A673 (cell line): ENCODE data around the gene GRIN3A. TPM values are rescaled to one million over a fixed set of nuclear protein-coding genes. Genes with fewer than 3 reads are reported as not detected.

ENCODE experiments used
- BruUV-seq: library from RNA; stranded (reverse); fragments of 400-500 nt; replicated peaks from 2 replicates; lab custom pipeline; 2021; lab: Mats Ljungman, UMichigan
- CTCF ChIA-PET: fragments of 300-600 bp; sonication (Branson Sonifier 250); formaldehyde crosslinking; loops from one replicate; lab custom pipeline; 2022; ENCODE audit warnings: antibody characterized with exemption; lab: Charles Lee
- POLR2A ChIA-PET: fragments of 300-600 bp; sonication (Branson Sonifier 250); formaldehyde crosslinking; loops from one replicate; lab custom pipeline; 2022; ENCODE audit warnings: antibody characterized with exemption; ENCODE audit not compliant: low non-redundant PET; lab: Charles Lee
- DNase-seq: peaks from one replicate; pipeline ENCODE4 v3.0.0-alpha.2; 2015; ENCODE audit warnings: low spot score
- H3K27ac ChIP-seq: fragments of 200-600 bp; sonication (generic); 2 replicates; pipeline ENCODE4 v1.5.1; 2016; ENCODE audit warnings: mixed run types, low read depth, mild to moderate bottlenecking, mixed read lengths, antibody characterized with exemption, low read length; ENCODE audit not compliant: poor library complexity, severe bottlenecking
- H3K27me3 ChIP-seq: fragments of 200-600 bp; sonication (generic); replicated peaks from 2 replicates; pipeline ENCODE4 v1.6.1; 2017; ENCODE audit warnings: mixed run types, low read depth, mild to moderate bottlenecking, mixed read lengths, antibody characterized with exemption, low read length; ENCODE audit not compliant: insufficient read depth, poor library complexity
- H3K36me3 ChIP-seq: fragments of 200-600 bp; sonication (generic); 2 replicates; pipeline ENCODE4 v1.6.1; 2016; ENCODE audit warnings: mixed run types, mild to moderate bottlenecking, mixed read lengths, antibody characterized with exemption, low read length; ENCODE audit not compliant: insufficient read depth, poor library complexity, severe bottlenecking
- H3K4me1 ChIP-seq: fragments of 200-600 bp; sonication (generic); 2 replicates; pipeline ENCODE4 v1.6.1; 2017; ENCODE audit warnings: mixed run types, mild to moderate bottlenecking, mixed read lengths, antibody characterized with exemption, low read length; ENCODE audit not compliant: insufficient read depth, poor library complexity, severe bottlenecking
- H3K4me3 ChIP-seq: fragments of 200-600 bp; sonication (generic); 2 replicates; pipeline ENCODE4 v1.5.1; 2016; ENCODE audit warnings: low read depth, mixed run types, mild to moderate bottlenecking, mixed read lengths, low read length; ENCODE audit not compliant: poor library complexity, severe bottlenecking
- H3K9me3 ChIP-seq: fragments of 200-600 bp; sonication (generic); 2 replicates; pipeline ENCODE4 v1.6.1; 2016; ENCODE audit warnings: mixed run types, low read depth, mild to moderate bottlenecking, mixed read lengths, antibody characterized with exemption, low read length; ENCODE audit not compliant: poor library complexity, severe bottlenecking
- EZH2 ChIP-seq: fragments of 200-600 bp; sonication (generic); IDR thresholded peaks from 2 replicates; pipeline ENCODE4 v1.6.1; 2017; ENCODE audit warnings: borderline replicate concordance, low read depth, mild to moderate bottlenecking, mixed read lengths, antibody characterized with exemption, low read length; ENCODE audit not compliant: poor library complexity, severe bottlenecking
- intact Hi-C: fragments of 100-400 bp; cut with micrococcal nuclease; formaldehyde crosslinking; loops from one replicate; pipeline ENCODE4 v1.10.0; 2022; ENCODE audit not compliant: unreplicated experiment
- total RNA-seq: library from RNA; stranded (reverse); gene quantifications from 2 replicates; pipeline ENCODE4 v1.2.3, GENCODE V29; 2021
- TF ChIP-seq, protein P1 (sequence below): fragments of 300-800, 200-600 bp; sonication (generic); conservative IDR thresholded peaks from 2 replicates; pipeline ENCODE4 v1.5.1; 2017; ENCODE audit warnings: low read depth, mild to moderate bottlenecking, antibody characterized with exemption, low read length, moderate library complexity, mixed read lengths

Gene GRIN3A
- total RNA-seq, 1 experiment from 2014 or later = not detected

DNA sequence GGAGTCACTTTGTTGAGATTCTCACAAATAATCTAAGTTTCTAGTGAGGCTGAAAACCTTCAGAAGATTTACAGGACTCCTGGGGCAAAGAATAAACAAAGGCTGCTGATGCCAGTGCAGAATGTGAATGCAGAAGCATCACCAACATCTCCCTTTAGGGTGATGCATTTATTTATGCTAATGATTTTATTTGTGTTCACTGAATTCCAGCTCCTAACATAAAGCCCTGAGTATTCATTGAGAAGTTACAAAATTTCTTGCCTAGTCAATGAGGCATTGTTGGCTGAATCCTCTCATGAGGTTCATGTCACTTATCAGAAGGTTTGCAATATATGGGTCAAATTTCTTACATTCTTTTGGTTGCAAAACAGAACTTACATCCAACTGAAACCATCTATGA lies 70.0 kb downstream of the GRIN3A start:
- no peak overlapping the region for H3K27ac ChIP-seq
- H3K27me3 ChIP-seq = peaks cover 26% of the 10 kb centered on the region
- no peak overlapping the region for H3K4me3 ChIP-seq
- no peaks in the 10 kb centered on the region for H3K4me1 ChIP-seq
- no peaks in the 10 kb centered on the region for H3K9me3 ChIP-seq
- CTCF ChIA-PET = no interaction called here
- DNase-seq = no peak
- no TSS peak for BruUV-seq
- TF ChIP-seq, protein P1, sequence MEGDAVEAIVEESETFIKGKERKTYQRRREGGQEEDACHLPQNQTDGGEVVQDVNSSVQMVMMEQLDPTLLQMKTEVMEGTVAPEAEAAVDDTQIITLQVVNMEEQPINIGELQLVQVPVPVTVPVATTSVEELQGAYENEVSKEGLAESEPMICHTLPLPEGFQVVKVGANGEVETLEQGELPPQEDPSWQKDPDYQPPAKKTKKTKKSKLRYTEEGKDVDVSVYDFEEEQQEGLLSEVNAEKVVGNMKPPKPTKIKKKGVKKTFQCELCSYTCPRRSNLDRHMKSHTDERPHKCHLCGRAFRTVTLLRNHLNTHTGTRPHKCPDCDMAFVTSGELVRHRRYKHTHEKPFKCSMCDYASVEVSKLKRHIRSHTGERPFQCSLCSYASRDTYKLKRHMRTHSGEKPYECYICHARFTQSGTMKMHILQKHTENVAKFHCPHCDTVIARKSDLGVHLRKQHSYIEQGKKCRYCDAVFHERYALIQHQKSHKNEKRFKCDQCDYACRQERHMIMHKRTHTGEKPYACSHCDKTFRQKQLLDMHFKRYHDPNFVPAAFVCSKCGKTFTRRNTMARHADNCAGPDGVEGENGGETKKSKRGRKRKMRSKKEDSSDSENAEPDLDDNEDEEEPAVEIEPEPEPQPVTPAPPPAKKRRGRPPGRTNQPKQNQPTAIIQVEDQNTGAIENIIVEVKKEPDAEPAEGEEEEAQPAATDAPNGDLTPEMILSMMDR = no peak
- no peak for TF ChIP-seq EZH2
- H3K36me3 ChIP-seq = no peaks in the 10 kb centered on the region
- POLR2A ChIA-PET = no interaction called here
- intact Hi-C loops = no loop called here

DNA sequence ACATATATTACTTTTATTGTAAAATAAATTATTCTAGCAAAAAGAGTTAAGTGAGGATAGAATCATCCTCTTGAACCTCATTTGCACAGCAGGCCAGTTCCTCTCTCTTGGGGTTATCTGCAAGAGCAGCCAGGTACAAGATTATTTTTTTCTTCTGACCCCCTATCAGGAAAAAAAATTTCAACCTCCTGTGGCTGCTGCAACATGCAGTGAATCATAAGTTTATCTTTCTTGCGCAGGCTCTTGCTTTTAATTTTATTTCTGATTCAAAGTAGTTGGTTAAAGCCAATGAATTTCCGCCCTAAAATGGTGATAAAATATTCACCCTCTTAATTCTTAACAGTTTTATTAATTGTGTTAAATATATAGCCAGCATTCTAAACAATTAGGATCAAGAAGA lies 74.0 kb downstream of the GRIN3A start:
- POLR2A ChIA-PET = no interaction called here
- H3K27ac ChIP-seq = no peak overlapping the region
- H3K36me3 ChIP-seq = no peaks in the 10 kb centered on the region
- H3K4me1 ChIP-seq = no peaks in the 10 kb centered on the region
- DNase-seq = no peak
- no peaks in the 10 kb centered on the region for H3K9me3 ChIP-seq
- peaks cover 26% of the 10 kb centered on the region for H3K27me3 ChIP-seq
- CTCF ChIA-PET = no interaction called here
- BruUV-seq = no TSS peak
- H3K4me3 ChIP-seq = no peak overlapping the region
- intact Hi-C loops = no loop called here
- no peak for TF ChIP-seq EZH2
- TF ChIP-seq, protein P1 = no peak

DNA sequence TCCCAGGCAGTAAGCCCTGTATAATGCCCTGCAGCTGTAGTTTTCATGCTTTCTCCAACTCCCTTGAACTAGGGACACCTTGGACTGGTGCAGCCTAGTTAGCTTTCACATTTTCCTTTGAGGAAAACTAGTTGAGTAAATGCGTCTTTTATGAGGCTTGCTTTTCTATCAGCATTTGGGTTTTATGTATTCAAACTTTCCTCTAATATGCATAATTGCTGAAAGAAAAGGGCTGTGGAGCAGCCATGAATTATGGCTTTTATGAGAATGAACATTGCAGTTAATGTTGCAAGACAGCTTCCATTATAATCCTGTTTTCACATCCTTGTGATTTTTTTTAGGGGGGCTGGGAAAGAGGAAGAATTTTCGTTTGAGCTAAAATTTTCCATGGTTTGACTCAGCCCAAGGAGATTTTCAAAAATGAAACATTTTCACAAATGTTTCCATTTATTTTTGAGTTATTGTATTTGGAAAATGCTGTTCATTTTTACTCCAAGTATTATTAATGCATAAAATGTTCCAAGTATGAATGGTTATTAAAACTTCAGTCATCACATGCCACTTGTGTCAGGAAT lies 85.8 kb downstream of the GRIN3A start:
- POLR2A ChIA-PET = no interaction called here
- Histone ChIP-seq H3K27ac (no peak overlapping the region), H3K36me3 (no peaks in the 10 kb centered on the region), H3K27me3 (no peaks in the 10 kb centered on the region), H3K4me1 (no peaks in the 10 kb centered on the region), H3K9me3 (no peaks in the 10 kb centered on the region), H3K4me3 (no peak overlapping the region)
- no TSS peak for BruUV-seq
- intact Hi-C loops = no loop called here
- TF ChIP-seq, protein P1 = no peak
- no peak for TF ChIP-seq EZH2
- DNase-seq = no peak
- CTCF ChIA-PET = no interaction called here
